Subcutaneous abdominal adipose tissue (tissue), 5 donors: ENCODE data around the gene CA5A.
"Not testable (repeated sequence)": the region's sequence is repeated elsewhere in the genome, so short reads cannot be mapped to it uniquely, and the experiment has no call there.

Source experiments
- H3K27ac ChIP-seq: one replicate; pipeline ENCODE4 v1.7.0; 2013; ENCODE audit warnings: low read depth, mild to moderate bottlenecking, inconsistent platforms, low read length, moderate library complexity
- H3K27me3 ChIP-seq, 5 donors: one replicate each; pipeline ENCODE4 v1.7.0; 2013; ENCODE audit warnings: low read length in 5 of 5, inconsistent platforms in 1 of 5; ENCODE audit not compliant: control insufficient read depth in 5 of 5, insufficient read depth in 4 of 5
- H3K36me3 ChIP-seq, 5 donors: one replicate each; pipeline ENCODE4 v1.7.0; 2013; ENCODE audit warnings: low read length in 5 of 5; ENCODE audit not compliant: control insufficient read depth in 5 of 5, insufficient read depth in 5 of 5
- H3K4me1 ChIP-seq, 5 donors: one replicate each; pipeline ENCODE4 v1.7.0; 2013; ENCODE audit warnings: low read length in 5 of 5, mild to moderate bottlenecking in 3 of 5, moderate library complexity in 1 of 5; ENCODE audit not compliant: control insufficient read depth in 5 of 5, insufficient read depth in 5 of 5
- H3K4me3 ChIP-seq, 5 donors: one replicate each; pipeline ENCODE4 v1.7.0; 2013; ENCODE audit warnings: low read length in 5 of 5, low read depth in 1 of 5
- H3K9ac ChIP-seq, 5 donors: one replicate each; pipeline ENCODE4 v1.7.0; 2013; ENCODE audit warnings: low read length in 5 of 5, mild to moderate bottlenecking in 4 of 5, moderate library complexity in 3 of 5
- H3K9me3 ChIP-seq, 5 donors: one replicate each; pipeline ENCODE4 v1.7.0; 2013; ENCODE audit warnings: low read length in 5 of 5; ENCODE audit not compliant: control insufficient read depth in 5 of 5
- donor health status: healthy.
- donor health status: healthy.
- donor health status: healthy.
- donor health status: healthy.
- donor health status: healthy.

The CA5A gene

DNA sequence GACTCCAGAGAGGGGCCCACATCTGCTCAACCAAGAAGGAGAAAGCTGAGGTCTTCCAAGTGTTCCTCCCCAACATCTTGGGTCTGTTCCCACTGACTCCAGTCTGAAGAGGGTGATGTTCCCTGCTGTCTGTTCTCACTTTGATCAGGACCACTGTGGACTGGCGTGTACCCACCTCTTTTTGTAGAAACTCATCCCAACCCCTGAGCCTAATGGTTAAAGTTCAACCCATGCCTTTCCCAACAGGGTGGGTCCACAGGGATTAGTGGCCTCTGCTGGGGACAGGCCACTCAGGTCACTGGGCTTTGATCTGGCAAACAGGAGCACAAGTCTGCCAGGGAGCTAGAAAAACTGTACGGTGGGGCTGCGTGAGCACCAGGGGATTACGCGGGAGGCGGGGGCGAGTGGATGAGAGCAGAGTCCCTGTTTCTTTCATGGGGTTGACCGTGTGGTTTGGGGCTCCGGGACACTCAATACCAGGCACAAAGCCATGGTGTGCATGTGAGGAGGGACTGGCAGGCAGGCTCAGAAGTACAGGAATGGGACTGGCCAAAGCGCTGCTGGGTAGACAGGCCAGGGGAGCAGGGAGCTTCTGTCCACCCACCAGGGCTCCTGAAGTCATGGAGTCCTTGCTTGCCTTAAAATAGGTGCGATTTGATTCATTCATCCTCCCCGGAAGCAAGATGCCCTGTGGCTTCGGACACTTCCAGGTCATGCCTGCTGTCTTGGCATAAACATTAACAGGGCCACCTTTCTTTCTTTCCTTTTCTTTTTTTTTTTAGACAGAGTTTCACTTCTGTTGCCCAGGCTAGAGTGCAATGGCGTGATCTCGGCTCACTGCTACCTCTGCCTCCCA lies at the start of gene CA5A:
CA5A (minus strand) TSS at position 155 of the 856 bp plus-strand sequence; CDS start at position 76, 79 bp downstream.
- no peak within 1 kb of the TSS for H3K4me3 ChIP-seq
- H3K27ac ChIP-seq = no peak within 1 kb of the TSS

DNA sequence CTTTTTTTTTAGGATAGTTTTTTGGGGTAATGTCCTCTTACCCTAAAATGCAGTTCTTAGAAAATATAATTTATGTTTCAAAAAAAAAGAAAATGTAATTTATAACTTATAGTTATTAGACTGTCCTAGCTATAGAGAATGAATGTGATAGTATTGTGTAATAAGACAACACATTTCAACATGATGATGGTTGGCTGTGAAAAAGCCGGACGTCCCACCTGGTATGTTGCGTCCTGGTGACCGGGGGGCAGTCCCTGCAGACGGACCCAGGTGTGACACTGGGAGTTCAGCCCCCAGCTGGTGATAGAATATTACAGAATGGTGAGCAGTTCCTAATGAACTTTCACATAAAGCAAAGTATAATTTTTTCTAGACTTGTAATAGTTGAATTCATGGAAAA lies 49.2 kb upstream of the CA5A start:
- not testable (repeated sequence) for H3K9me3 ChIP-seq, H3K27me3 ChIP-seq, H3K4me1 ChIP-seq, H3K4me3 ChIP-seq, H3K9ac ChIP-seq, H3K27ac ChIP-seq
- H3K36me3 ChIP-seq = peaks cover 0 to 42% (median 22%) of the 10 kb centered on the region in 5 donors

More for the DNA sequence above, at the start of gene CA5A:
- H3K36me3 ChIP-seq = no peaks in the 10 kb centered on the region
- no peak within 1 kb of the TSS for H3K9ac ChIP-seq
- H3K27me3 ChIP-seq = peaks cover 0 to 4% (median 0%) of the 10 kb centered on the region in 5 donors
- H3K4me1 ChIP-seq = no peaks in the 10 kb centered on the region
- no peaks in the 10 kb centered on the region for H3K9me3 ChIP-seq

DNA sequence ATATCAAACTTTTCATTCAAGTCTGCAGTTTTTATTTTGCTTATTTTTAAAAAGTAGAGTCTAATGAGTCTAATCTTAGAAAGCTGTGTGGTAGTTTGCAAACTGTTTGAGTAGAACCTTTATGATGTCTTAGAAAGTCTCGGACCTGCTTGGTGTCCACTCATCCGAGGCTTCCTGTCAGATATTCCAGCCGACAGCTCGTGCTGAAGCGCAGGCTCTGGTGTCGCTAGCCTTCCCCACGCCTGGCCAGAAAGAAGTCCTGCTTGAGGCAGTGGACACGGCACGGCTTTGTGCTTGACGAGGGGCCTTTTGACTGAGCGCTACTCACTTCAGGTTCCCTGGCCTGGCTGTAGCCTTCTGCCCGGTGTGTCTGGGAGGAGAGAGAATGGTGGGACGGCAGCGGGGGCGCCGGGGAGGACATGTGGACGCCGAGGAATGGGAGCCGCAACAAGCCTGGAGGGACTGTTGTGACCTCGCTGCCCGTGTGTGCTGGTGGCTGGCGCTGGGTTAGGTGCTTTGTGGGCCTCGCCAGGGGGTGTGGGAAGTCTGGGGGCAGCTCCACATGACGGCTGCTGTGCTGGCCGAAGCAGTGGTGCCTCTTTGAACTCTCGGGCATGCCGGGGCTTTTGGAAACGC lies 48.4 kb upstream of the CA5A start:
- Histone ChIP-seq H3K27ac (no peak overlapping the region), H3K36me3 (peaks cover 0 to 42% (median 22%) of the 10 kb centered on the region in 5 donors), H3K4me1 (peaks cover 0 to 8% (median 0%) of the 10 kb centered on the region in 5 donors)

DNA sequence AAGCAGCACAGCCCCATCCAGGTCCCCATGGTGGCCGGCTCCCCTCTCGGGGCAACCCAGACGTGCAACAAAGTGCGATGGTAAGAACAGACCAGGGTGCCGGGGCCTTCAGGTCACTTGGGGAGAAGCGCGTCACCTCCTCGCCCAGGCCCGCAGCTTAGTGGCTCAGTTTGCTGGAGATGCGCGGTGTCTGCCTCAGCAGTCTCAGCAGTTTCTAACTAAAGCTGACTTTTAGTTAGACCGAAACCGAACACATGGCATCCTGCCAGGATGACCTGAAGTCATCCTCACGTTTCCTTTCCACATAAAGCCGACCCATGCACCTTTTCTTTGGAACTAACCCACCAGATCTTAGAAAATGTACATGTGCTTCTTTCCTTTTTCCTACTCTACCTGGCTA lies 47.9 kb upstream of the CA5A start:
- not testable (repeated sequence) for H3K4me3 ChIP-seq, H3K4me1 ChIP-seq, H3K9ac ChIP-seq, H3K9me3 ChIP-seq, H3K27ac ChIP-seq, H3K27me3 ChIP-seq
- H3K36me3 ChIP-seq = peaks cover 0 to 38% (median 21%) of the 10 kb centered on the region in 5 donors

More for the DNA sequence above, 48.4 kb upstream of the CA5A start:
- Histone ChIP-seq H3K9me3 (no peaks in the 10 kb centered on the region), H3K4me3 (no peak overlapping the region), H3K9ac (no peak overlapping the region), H3K27me3 (no peaks in the 10 kb centered on the region)

DNA sequence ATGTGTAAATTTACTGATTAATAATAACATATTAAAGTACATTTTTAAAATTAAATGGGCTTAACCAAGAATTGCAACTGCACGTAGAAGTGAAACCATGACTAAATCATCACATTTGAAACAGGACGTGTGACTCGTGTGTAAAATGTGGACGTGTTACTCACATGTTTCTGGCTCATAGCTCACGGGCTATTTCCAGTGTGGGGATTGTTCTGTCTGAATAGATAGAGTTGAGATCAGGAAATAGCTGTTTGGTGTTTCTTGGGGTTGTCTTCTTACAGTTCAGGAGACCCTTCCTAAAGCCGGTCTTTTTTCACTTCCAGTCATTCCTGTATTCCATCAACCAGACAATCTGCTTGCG lies 47.4 kb upstream of the CA5A start:
- not testable (repeated sequence) for H3K27ac ChIP-seq

DNA sequence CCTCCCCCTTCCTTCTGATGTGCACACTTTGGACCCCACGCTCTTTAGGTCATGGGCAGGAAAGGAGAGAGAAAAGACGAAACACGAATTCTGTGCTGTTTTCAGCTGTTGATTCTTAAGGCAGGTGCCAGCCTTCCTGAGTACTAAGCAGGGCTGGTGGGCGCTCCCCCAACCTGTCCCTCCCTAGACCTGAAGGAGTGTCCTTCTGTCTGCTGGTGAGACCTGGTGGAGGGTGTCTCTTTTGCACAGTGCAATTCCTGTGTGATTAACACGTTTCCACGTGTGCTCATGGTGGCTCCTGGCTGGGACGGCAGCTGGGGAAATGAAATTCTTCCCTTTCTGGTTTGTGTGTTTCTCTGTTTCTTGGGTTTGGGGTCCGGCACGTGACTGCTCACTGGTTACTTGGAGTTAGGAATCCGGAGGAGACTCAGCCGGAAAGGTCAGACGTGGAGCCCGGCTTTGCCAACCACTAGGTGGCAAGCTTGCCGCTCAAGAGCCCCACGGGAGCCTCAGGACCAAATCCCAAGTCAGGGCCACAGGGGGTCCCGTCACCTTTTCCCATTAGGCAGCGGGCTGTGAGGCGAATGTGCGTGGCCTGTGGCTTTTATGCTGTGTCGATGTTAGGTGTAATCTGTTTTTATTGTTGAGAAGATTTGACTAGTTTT lies 46.9 kb upstream of the CA5A start:
- H3K9ac ChIP-seq, H3K4me1 ChIP-seq, H3K9me3 ChIP-seq, H3K27me3 ChIP-seq, H3K27ac ChIP-seq, H3K4me3 ChIP-seq: not testable (repeated sequence)
- peaks cover 0 to 43% (median 24%) of the 10 kb centered on the region in 5 donors for H3K36me3 ChIP-seq

More for the DNA sequence above, 47.4 kb upstream of the CA5A start:
- H3K9me3 ChIP-seq, H3K4me3 ChIP-seq, H3K27me3 ChIP-seq, H3K4me1 ChIP-seq, H3K9ac ChIP-seq: not testable (repeated sequence)
- peaks cover 0 to 40% (median 21%) of the 10 kb centered on the region in 5 donors for H3K36me3 ChIP-seq

DNA sequence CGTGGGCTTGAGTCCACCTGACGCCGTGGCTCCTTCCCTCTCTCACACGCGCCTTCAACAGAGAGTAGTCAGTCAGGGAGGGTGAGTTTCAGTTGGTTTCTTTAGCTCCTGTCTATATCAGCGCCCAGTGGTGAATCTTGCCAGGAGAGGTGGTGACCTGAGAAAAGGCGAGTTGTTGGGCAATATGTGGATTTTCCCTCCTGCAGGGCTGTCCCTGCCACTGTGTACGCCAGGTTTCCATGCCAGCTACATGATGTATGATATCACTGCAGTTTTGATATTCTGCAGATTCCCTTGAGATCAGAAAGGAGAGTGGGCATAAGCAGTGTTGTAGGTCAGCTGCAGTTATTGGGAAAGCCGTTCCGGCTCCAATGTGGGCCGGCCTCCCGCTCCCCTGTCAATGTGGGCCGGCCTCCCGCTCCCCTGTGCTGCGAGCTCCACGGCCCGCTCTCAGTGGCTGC lies 46.3 kb upstream of the CA5A start:
- Histone ChIP-seq H3K4me3 (no peak overlapping the region), H3K36me3 (peaks cover 0 to 43% (median 24%) of the 10 kb centered on the region in 5 donors), H3K27me3 (no peaks in the 10 kb centered on the region), H3K27ac (no peak overlapping the region), H3K9me3 (no peaks in the 10 kb centered on the region), H3K9ac (no peak overlapping the region), H3K4me1 (peaks cover 0 to 8% (median 0%) of the 10 kb centered on the region in 5 donors)

DNA sequence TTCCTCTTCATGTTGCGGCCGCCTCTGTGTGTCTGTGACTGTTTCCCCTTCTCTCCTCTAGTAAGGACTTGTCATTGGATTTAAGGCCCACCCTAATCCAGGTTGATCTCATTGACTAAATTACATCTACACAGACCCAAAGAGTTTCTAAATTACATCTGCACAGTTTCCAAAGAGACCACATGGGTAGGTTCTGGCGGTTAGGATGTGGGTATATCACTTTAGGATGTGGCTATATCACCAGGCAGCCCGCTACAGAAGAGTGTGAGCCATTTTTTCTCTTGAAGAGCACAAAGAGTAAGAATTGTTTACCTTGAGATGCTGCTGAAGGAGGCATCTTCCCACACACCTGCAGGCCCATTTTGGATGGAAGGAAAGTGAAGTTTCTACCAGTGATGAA lies 45.0 kb upstream of the CA5A start:
- H3K27ac ChIP-seq, H3K9me3 ChIP-seq, H3K4me3 ChIP-seq, H3K9ac ChIP-seq, H3K4me1 ChIP-seq, H3K27me3 ChIP-seq: not testable (repeated sequence)
- H3K36me3 ChIP-seq = peaks cover 0 to 43% (median 24%) of the 10 kb centered on the region in 5 donors

DNA sequence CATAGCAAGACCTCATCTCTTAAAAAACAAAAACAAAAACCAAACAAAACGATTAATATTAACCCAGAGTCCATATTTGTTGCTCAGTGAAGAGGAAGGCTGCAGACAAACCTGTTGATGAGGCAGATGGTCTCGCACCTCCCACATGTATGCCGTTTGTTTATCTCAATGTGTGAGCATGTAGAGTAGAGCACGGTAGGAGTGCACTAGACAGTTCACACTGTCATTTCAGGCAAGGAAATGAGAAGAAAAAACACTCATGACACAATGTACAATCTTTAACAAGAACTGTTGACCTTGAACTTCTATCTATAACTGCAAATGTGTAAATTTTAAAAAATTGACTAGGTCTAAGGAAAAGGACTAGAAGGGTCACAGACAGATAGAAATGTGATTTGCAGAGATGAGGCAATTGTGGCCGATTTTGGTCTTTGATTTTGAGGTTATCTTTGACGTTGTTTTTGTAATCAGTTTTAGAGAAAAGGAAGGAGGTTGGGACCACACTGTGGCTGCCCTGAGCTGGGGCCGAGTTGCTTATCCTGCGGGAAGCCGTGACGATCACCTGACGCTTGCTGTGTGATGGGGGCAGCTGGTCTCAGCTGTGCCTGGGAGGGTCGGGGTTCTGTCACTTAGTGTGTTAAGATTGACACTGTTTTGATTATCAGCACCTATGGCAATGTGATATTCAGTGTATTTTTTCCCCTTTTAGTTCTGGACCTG lies 43.7 kb upstream of the CA5A start:
- not testable (repeated sequence) for H3K27ac ChIP-seq, H3K27me3 ChIP-seq, H3K9ac ChIP-seq, H3K4me1 ChIP-seq, H3K9me3 ChIP-seq, H3K4me3 ChIP-seq
- peaks cover 0 to 34% (median 27%) of the 10 kb centered on the region in 5 donors for H3K36me3 ChIP-seq
